ENCODE measurements around the gene PARP4. TPM values are rescaled to one million over a fixed set of nuclear protein-coding genes. Genes with fewer than 3 reads are reported as not detected.
"Not testable (repeated sequence)": the region's sequence is repeated elsewhere in the genome, so short reads cannot be mapped to it uniquely, and the experiment has no call there.

The PARP4 gene
- polyA plus RNA-seq, 1 donor from 2014 or later, result 0.76 TPM

- not testable (repeated sequence) for H3K79me2 ChIP-seq (replicated peaks; ENCODE audit: insufficient read depth, low read length); H4K20me1 ChIP-seq (ENCODE audit: insufficient read depth); H3K27ac ChIP-seq (ENCODE audit: low read length); H3K9me2 ChIP-seq (ENCODE audit: insufficient read depth, low read length); H2AFZ ChIP-seq (ENCODE audit: low read depth, low read length); H3K4me3 ChIP-seq (ENCODE audit: low read length); H3K9ac ChIP-seq (ENCODE audit: low read length); H3K36me3 ChIP-seq (ENCODE audit: insufficient read depth, low read length); H3K27me3 ChIP-seq (ENCODE audit: insufficient read depth, low read depth, low read length); H3K9me3 ChIP-seq (ENCODE audit: low read length); H3F3A ChIP-seq (ENCODE audit: insufficient read depth, low read length, poor library complexity, severe bottlenecking); H3K4me2 ChIP-seq (ENCODE audit: low read length)
Observed at GRCh38 chr13:24391771-24392683, 120.6 kb downstream of the PARP4 start.

- not testable (repeated sequence) for H3K4me2 ChIP-seq (ENCODE audit: low read length); H3K27me3 ChIP-seq (ENCODE audit: insufficient read depth, low read depth, low read length); H3K9me2 ChIP-seq (ENCODE audit: insufficient read depth, low read length); H3K79me2 ChIP-seq (replicated peaks; ENCODE audit: insufficient read depth, low read length); H4K20me1 ChIP-seq (ENCODE audit: insufficient read depth); H3F3A ChIP-seq (ENCODE audit: insufficient read depth, low read length, poor library complexity, severe bottlenecking); H2AFZ ChIP-seq (ENCODE audit: low read depth, low read length); H3K9me3 ChIP-seq (ENCODE audit: low read length); H3K4me3 ChIP-seq (ENCODE audit: low read length); H3K27ac ChIP-seq (ENCODE audit: low read length); H3K36me3 ChIP-seq (ENCODE audit: insufficient read depth, low read length); H3K9ac ChIP-seq (ENCODE audit: low read length)
Observed at GRCh38 chr13:24390795-24391194, 121.8 kb downstream of the PARP4 start.

- Histone ChIP-seq H3F3A (ENCODE audit: insufficient read depth, low read length, poor library complexity, severe bottlenecking) (no peaks in the 10 kb centered on the region), H3K9me3 (ENCODE audit: low read length) (no peaks in the 10 kb centered on the region), H3K79me2 (replicated peaks; ENCODE audit: insufficient read depth, low read length) (no peaks in the 10 kb centered on the region), H3K9ac (ENCODE audit: low read length) (no peak overlapping the region), H3K4me3 (ENCODE audit: low read length) (no peak overlapping the region), H2AFZ (ENCODE audit: low read depth, low read length) (no peak overlapping the region), H3K4me2 (ENCODE audit: low read length) (no peak overlapping the region), H3K27me3 (ENCODE audit: insufficient read depth, low read depth, low read length) (no peaks in the 10 kb centered on the region), H3K36me3 (ENCODE audit: insufficient read depth, low read length) (no peaks in the 10 kb centered on the region), H3K27ac (ENCODE audit: low read length) (no peak overlapping the region), H4K20me1 (ENCODE audit: insufficient read depth) (no peaks in the 10 kb centered on the region), H3K9me2 (ENCODE audit: insufficient read depth, low read length) (no peaks in the 10 kb centered on the region)
- TF ChIP-seq MXI1 (conservative IDR thresholded peaks at IDR 0.05; ENCODE audit: poor library complexity, severe bottlenecking) (no peak), CTCF (IDR thresholded peaks at IDR 0.05; ENCODE audit: poor library complexity, severe bottlenecking) (no peak), TAF1 (IDR thresholded peaks at IDR 0.05; ENCODE audit: low read depth) (no peak), SMC3 (conservative IDR thresholded peaks at IDR 0.05; ENCODE audit: poor library complexity) (no peak), EP300 (conservative IDR thresholded peaks at IDR 0.05; ENCODE audit: poor library complexity, severe bottlenecking) (no peak), POLR2AphosphoS5 (IDR thresholded peaks at IDR 0.05) (no peak)
- TF ChIP-seq, protein P1, sequence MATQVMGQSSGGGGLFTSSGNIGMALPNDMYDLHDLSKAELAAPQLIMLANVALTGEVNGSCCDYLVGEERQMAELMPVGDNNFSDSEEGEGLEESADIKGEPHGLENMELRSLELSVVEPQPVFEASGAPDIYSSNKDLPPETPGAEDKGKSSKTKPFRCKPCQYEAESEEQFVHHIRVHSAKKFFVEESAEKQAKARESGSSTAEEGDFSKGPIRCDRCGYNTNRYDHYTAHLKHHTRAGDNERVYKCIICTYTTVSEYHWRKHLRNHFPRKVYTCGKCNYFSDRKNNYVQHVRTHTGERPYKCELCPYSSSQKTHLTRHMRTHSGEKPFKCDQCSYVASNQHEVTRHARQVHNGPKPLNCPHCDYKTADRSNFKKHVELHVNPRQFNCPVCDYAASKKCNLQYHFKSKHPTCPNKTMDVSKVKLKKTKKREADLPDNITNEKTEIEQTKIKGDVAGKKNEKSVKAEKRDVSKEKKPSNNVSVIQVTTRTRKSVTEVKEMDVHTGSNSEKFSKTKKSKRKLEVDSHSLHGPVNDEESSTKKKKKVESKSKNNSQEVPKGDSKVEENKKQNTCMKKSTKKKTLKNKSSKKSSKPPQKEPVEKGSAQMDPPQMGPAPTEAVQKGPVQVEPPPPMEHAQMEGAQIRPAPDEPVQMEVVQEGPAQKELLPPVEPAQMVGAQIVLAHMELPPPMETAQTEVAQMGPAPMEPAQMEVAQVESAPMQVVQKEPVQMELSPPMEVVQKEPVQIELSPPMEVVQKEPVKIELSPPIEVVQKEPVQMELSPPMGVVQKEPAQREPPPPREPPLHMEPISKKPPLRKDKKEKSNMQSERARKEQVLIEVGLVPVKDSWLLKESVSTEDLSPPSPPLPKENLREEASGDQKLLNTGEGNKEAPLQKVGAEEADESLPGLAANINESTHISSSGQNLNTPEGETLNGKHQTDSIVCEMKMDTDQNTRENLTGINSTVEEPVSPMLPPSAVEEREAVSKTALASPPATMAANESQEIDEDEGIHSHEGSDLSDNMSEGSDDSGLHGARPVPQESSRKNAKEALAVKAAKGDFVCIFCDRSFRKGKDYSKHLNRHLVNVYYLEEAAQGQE (IDR thresholded peaks at IDR 0.05; ENCODE audit: borderline replicate concordance), result no peak
Observed at GRCh38 chr13:24389506-24389905, 123.1 kb downstream of the PARP4 start.

DNA sequence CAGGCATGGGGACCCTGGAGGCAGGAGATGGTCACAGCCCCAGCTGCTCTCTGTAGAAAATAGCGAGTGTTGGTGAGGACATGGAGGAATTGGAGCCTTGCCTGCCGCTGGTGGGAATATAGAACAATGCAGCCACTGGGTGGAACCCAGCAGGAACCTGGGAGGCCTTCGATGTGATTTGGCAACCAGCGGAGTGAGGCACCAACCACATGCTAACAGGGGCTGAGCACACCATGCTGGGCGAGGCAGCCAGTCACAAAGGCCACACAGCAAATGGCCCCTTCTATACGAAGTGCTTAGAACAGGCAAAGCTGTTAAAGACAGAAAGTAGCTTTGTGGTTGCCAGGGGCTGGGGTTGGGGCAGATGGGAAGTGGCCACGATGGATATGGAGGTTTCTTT is 123.8 kb downstream of the PARP4 start:
- not testable (repeated sequence) for H3K4me3 ChIP-seq (ENCODE audit: low read length); H2AFZ ChIP-seq (ENCODE audit: low read depth, low read length); H3K9me3 ChIP-seq (ENCODE audit: low read length); H3K4me2 ChIP-seq (ENCODE audit: low read length); H3K9ac ChIP-seq (ENCODE audit: low read length); H3K79me2 ChIP-seq (replicated peaks; ENCODE audit: insufficient read depth, low read length); H3F3A ChIP-seq (ENCODE audit: insufficient read depth, low read length, poor library complexity, severe bottlenecking); H3K36me3 ChIP-seq (ENCODE audit: insufficient read depth, low read length); H3K27ac ChIP-seq (ENCODE audit: low read length); H3K9me2 ChIP-seq (ENCODE audit: insufficient read depth, low read length); H3K27me3 ChIP-seq (ENCODE audit: insufficient read depth, low read depth, low read length); H4K20me1 ChIP-seq (ENCODE audit: insufficient read depth)

Data from neural cell (in vitro differentiated cells).